Inflammatory macrophage treated with lipopolysaccharide for 4 hours (primary cell): ENCODE data around the gene KLK12.

Experiments used
- DNase-seq: peaks from one replicate; pipeline ENCODE4 v3.0.0-alpha.2; 2020

KLK12 gene

GRCh38 chr19:50979758-50980157, 55.0 kb downstream of the KLK12 start:
- no peak for DNase-seq
